Astrocyte of the hippocampus (primary cell): ENCODE data around the gene PSMA5.

Experiments
- DNase-seq: peaks from one replicate; pipeline ENCODE4 v3.0.0; 2011; ENCODE audit warnings: low read depth, low spot score

The PSMA5 gene

DNA sequence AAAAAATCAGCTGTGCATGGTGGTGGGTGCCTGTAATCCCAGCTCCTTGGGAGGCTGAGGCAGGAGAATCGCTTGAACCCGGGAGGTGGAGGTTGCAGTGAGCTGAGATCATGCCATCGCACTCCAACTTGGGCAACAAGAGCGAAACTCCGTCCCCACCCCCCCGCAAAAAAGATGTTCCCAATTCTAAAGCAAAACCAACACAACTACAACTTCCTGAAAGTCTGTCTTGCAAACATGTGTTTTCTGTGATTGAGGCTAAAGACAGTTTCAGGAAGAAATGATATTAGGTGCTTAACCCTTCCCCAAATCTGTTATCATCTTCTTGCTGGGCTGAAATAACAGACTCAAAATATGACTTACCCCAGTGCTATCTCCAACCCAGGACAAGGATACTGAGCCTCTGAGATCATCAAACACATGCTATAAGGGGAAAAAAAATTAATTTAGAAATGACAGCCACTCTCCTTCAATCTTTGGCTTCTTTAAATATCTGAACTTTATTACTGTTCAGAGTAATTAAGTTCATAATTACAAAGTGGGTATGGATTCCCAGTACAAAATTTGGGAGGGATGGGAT lies 57.0 kb downstream of the PSMA5 start:
- DNase-seq: no peak

GRCh38 chr1:109368464-109368863 lies 57.8 kb downstream of the PSMA5 start:
- no peak for DNase-seq

GRCh38 chr1:109367626-109368025 lies 58.6 kb downstream of the PSMA5 start:
- no peak for DNase-seq

- DNase-seq: no peak
Observed at GRCh38 chr1:109365642-109366204, 60.5 kb downstream of the PSMA5 start.

- no peak for DNase-seq
Observed at GRCh38 chr1:109361649-109362048, 64.6 kb downstream of the PSMA5 start.

DNA sequence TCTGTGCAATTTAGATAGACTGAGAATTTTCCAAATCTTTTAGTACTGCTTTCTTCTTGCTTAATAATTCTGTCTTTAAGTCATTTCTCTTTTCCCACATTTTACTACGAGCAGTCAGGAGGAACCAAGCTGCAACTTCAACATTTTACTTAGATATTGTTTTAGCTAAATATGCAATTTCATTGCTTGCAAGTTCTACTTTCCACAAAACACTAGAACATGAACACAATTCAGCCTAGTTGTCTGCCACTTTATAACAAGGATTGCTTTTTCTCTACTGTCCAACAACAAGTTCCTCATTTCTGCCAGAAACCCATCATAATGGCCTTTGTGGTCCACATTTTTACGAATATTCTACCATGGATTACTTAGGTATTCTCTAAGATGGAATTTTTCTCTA lies 65.2 kb downstream of the PSMA5 start:
- no peak for DNase-seq

DNA sequence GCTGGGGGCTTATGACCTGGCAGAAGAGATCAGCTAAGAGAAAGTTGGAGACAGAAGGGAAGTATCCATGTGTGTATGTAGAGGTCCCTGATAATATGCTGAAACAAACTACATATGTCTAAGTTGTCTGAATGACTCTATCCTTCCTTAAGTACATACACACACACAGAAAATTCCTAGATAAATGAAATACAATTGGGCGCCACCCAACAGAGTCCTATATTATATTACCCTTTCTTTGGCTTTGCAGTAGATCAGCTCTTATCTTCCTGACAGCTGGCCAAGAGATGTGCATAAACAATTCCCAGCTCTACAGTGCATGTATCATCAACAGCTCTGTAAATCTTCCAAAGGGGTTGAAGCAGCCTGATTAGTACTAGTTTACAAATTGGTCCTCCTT lies 68.6 kb downstream of the PSMA5 start:
- no peak for DNase-seq

DNA sequence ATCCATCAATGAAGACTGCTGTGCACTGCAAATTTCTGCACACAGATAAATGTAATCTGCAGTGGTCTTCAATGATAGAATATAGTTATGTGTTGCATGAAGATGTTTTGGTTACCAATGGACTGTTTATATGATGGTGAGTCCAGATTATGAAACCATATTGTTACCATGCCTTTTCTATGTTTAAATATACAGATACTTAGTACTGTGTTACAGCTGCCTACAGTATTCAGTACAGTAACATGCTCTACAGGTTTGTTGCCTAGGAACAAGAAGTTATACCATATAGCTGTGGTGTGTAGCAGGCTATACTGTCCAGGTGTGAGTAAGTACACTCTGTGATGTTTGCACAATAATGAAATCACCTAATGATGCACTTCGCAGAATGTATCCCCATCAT lies 69.3 kb downstream of the PSMA5 start:
- DNase-seq: no peak

- DNase-seq: no peak
Observed at GRCh38 chr1:109356505-109356904, 69.7 kb downstream of the PSMA5 start.

GRCh38 chr1:109354929-109355328 lies 71.3 kb downstream of the PSMA5 start:
- no peak for DNase-seq

DNA sequence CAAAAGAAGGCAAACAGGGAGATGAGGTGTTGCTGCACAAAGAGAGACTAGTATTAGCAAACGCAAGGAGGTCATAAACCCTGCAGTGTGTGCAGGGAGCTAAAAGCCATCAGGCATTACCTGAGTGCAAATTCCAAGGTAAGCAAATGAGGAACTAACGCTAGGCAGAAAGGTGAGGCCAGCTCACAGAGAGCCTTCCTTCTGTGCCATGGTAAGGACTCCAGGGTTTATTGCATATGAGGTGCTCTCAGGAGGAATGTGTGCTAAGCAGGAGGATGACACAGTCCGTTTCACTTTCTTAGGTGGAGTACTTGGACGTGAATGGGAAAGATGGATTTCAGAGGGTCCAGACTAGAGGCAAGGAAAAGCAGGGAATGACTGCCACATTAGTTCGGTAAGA lies 74.8 kb downstream of the PSMA5 start:
- no peak for DNase-seq

DNA sequence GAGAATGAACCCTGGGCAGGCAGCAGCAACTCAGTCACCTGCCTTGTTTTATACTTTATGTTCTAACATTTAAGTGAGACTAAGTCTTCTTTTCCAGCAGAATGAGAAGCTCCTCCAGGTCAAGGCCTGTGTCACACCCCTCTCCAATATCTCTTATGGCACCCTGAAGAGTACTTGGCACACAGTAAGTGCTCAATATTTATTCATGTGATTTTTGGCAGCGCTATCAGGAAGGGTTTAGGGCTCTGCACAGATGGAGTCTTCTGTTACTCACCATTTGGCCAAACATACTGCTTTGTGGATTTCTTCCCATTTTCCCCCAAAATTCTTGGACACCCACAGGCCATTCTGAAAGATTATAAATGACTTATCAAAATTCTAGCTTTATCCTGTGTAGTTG lies 75.6 kb downstream of the PSMA5 start:
- no peak for DNase-seq

DNA sequence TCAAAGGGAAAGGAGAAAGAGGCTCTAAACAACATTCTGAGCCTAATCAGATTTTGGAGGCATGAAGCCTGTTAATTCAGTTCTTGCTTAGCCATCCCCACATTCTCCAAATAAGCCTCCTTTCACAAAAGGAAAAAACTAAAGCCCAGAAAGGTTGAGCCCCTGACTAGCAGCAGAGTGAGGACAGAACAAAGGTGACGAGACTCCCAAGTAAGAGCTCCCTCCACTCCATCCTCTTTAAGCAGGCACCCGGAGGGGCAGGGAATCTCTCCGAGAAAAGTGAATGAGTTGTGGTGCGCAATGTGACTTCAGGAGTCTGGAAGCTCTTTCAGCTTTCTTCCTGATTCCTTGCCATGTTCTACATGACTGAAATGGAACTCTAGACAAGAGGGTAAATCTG lies 76.1 kb downstream of the PSMA5 start:
- no peak for DNase-seq
